H1 (cell line): ENCODE results near the gene CPE.

Experiments
- CEBPB ChIP-seq: IDR thresholded peaks from 2 replicates; pipeline ENCODE4 v1.6.1; 2012; ENCODE audit warnings: low read depth, low read length
- CHD2 ChIP-seq: IDR thresholded peaks from 2 replicates; pipeline ENCODE4 v1.6.1; 2012; ENCODE audit warnings: low read length, improper control_type of control experiment
- CREB1 ChIP-seq: IDR thresholded peaks from 2 replicates; pipeline ENCODE4 v1.6.1; 2012; ENCODE audit warnings: inconsistent platforms
- CTCF ChIP-seq, 3 experiments: IDR thresholded peaks; 1 replicate in 2 of 3; 2 replicates in 1 of 3; pipeline versions ENCODE4 v1.5.1 to v1.6.1; 2011; ENCODE audit warnings: low read length in 3 of 3, mild to moderate bottlenecking in 3 of 3, inconsistent platforms in 2 of 3, low read depth in 1 of 3, moderate library complexity in 1 of 3; ENCODE audit not compliant: insufficient read depth in 1 of 3; ENCODE audit errors: control extremely low read depth in 1 of 3
- EZH2 ChIP-seq: fragments of 200-600 bp; sonication (generic); IDR thresholded peaks from 2 replicates; pipeline ENCODE4 v1.7.1; 2012; ENCODE audit warnings: low read depth, mild to moderate bottlenecking, moderate library complexity, low read length, inconsistent platforms; ENCODE audit not compliant: severe bottlenecking
- NANOG ChIP-seq: IDR thresholded peaks from 2 replicates; pipeline ENCODE4 v1.6.1; 2011; ENCODE audit warnings: low read length, low read depth, mild to moderate bottlenecking, inconsistent platforms; ENCODE audit not compliant: insufficient read depth, poor library complexity, severe bottlenecking
- POLR2AphosphoS5 ChIP-seq: IDR thresholded peaks from 2 replicates; pipeline ENCODE4 v1.6.1; 2011; ENCODE audit warnings: low read depth, low read length
- RFX5 ChIP-seq: IDR thresholded peaks from 2 replicates; pipeline ENCODE4 v1.6.1; 2011; ENCODE audit warnings: low read depth, low read length, improper control_type of control experiment, borderline replicate concordance
- TAF1 ChIP-seq: IDR thresholded peaks from 2 replicates; pipeline ENCODE4 v1.6.1; 2011; ENCODE audit warnings: mild to moderate bottlenecking, low read depth, low read length
- ZNF274 ChIP-seq: IDR thresholded peaks from 2 replicates; pipeline ENCODE4 v1.7.0; 2012; ENCODE audit warnings: low read length, borderline replicate concordance; ENCODE audit errors: extremely low read depth

- no peak for TF ChIP-seq ZNF274
- no peak for TF ChIP-seq NANOG
- TF ChIP-seq RFX5: no peak
- no peak for TF ChIP-seq CHD2
- TF ChIP-seq CTCF (IDR thresholded peaks at IDR 0.05; ENCODE audit: control extremely low read depth in 1 of 3, insufficient read depth in 1 of 3, low read depth in 1 of 3, low read length in 3 of 3): no peak
- TF ChIP-seq EZH2: no peak
- TF ChIP-seq CEBPB: no peak
- TF ChIP-seq TAF1: no peak
- no peak for TF ChIP-seq CREB1
- TF ChIP-seq POLR2AphosphoS5: no peak
Measured at GRCh38 chr4:165385126-165385525, 6.3 kb downstream of the CPE start.
